Parathyroid adenoma (tissue), 2 donors: ENCODE results near the gene YEATS4.
A peak's percentile ranks its signal among the peaks of the same experiment; 100 is the strongest.

Experiments
- H2AFZ ChIP-seq: fragments of 300-600 bp; sonication (generic); one replicate; pipeline ENCODE4 v1.7.0; 2017; ENCODE audit warnings: antibody characterized with exemption, mild to moderate bottlenecking
- H3K27ac ChIP-seq: fragments of 300-600 bp; sonication (generic); one replicate; pipeline ENCODE4 v1.7.0; 2017
- H3K27me3 ChIP-seq: fragments of 300-600 bp; sonication (generic); one replicate; pipeline ENCODE4 v1.7.0; 2017; ENCODE audit warnings: low read length; ENCODE audit not compliant: control insufficient read depth, insufficient read depth
- H3K36me3 ChIP-seq: fragments of 300-600 bp; sonication (generic); one replicate; pipeline ENCODE4 v1.7.0; 2017; ENCODE audit warnings: low read length; ENCODE audit not compliant: control insufficient read depth, insufficient read depth
- H3K4me1 ChIP-seq: fragments of 300-600 bp; sonication (generic); one replicate; pipeline ENCODE4 v1.7.0; 2017; ENCODE audit warnings: control low read depth
- H3K4me2 ChIP-seq: fragments of 300-600 bp; sonication (generic); one replicate; pipeline ENCODE4 v1.7.0; 2017; ENCODE audit warnings: low read length
- H3K4me3 ChIP-seq: fragments of 300-600 bp; sonication (generic); one replicate; pipeline ENCODE4 v1.7.0; 2017; ENCODE audit warnings: low read depth, low read length
- H3K79me2 ChIP-seq: fragments of 300-600 bp; sonication (generic); one replicate; pipeline ENCODE4 v1.7.0; 2017; ENCODE audit warnings: control low read depth
- H3K9ac ChIP-seq: fragments of 300-600 bp; sonication (generic); one replicate; pipeline ENCODE4 v1.7.0; 2017; ENCODE audit warnings: mild to moderate bottlenecking
- H3K9me3 ChIP-seq: fragments of 300-600 bp; sonication (generic); one replicate; pipeline ENCODE4 v1.7.0; 2017; ENCODE audit warnings: low read length; ENCODE audit not compliant: control insufficient read depth
- CTCF ChIP-seq: fragments of 300-600 bp; sonication (generic); IDR thresholded peaks from one replicate; pipeline ENCODE4 v1.7.0; 2017; ENCODE audit warnings: antibody characterized with exemption, mild to moderate bottlenecking
- donor health status: primary hyperparathyroidism.

The YEATS4 gene

GRCh38 chr12:69354556-69355187 is 4.9 kb upstream of the YEATS4 start:
- H3K9ac ChIP-seq = no peak overlapping the region
- no peaks in the 10 kb centered on the region for H3K9me3 ChIP-seq
- no peak overlapping the region for H3K27ac ChIP-seq
- H3K79me2 ChIP-seq = no peaks in the 10 kb centered on the region
- no peak overlapping the region for H3K4me2 ChIP-seq
- no peaks in the 10 kb centered on the region for H3K27me3 ChIP-seq
- no peak overlapping the region for H3K4me3 ChIP-seq
- no peak for TF ChIP-seq CTCF
- no peaks in the 10 kb centered on the region for H3K4me1 ChIP-seq
- no peaks in the 10 kb centered on the region for H3K36me3 ChIP-seq
- no peak overlapping the region for H2AFZ ChIP-seq

GRCh38 chr12:69355363-69356028 is 4.0 kb upstream of the YEATS4 start:
- no peaks in the 10 kb centered on the region for H3K36me3 ChIP-seq
- TF ChIP-seq CTCF = no peak

GRCh38 chr12:69360348-69360672 is 767 bp downstream of the YEATS4 start:
- Histone ChIP-seq H3K36me3 (no peaks in the 10 kb centered on the region), H2AFZ (peak overlapping the region; percentile 94), H3K79me2 (no peaks in the 10 kb centered on the region), H3K4me3 (peak overlapping the region; percentile 89), H3K27me3 (no peaks in the 10 kb centered on the region), H3K9ac (no peak overlapping the region), H3K4me2 (peak overlapping the region; percentile 81), H3K9me3 (no peaks in the 10 kb centered on the region), H3K4me1 (no peaks in the 10 kb centered on the region), H3K27ac (peak overlapping the region; percentile 92)
- no peak for TF ChIP-seq CTCF

More at GRCh38 chr12:69355363-69356028, 4.0 kb upstream of the YEATS4 start:
- Histone ChIP-seq H3K4me2 (no peak overlapping the region), H2AFZ (no peak overlapping the region), H3K4me3 (no peak overlapping the region), H3K9me3 (no peaks in the 10 kb centered on the region), H3K27me3 (no peaks in the 10 kb centered on the region), H3K79me2 (no peaks in the 10 kb centered on the region), H3K27ac (no peak overlapping the region), H3K9ac (no peak overlapping the region), H3K4me1 (no peaks in the 10 kb centered on the region)

GRCh38 chr12:69366796-69367195 is 7.3 kb downstream of the YEATS4 start:
- Histone ChIP-seq H3K36me3 (no peaks in the 10 kb centered on the region), H3K9ac (no peak overlapping the region), H3K9me3 (no peaks in the 10 kb centered on the region), H3K27me3 (no peaks in the 10 kb centered on the region), H3K4me2 (no peak overlapping the region), H3K79me2 (no peaks in the 10 kb centered on the region), H3K4me1 (no peaks in the 10 kb centered on the region), H2AFZ (no peak overlapping the region), H3K4me3 (no peak overlapping the region), H3K27ac (no peak overlapping the region)
- no peak for TF ChIP-seq CTCF

- Histone ChIP-seq H3K36me3 (no peaks in the 10 kb centered on the region), H3K27me3 (no peaks in the 10 kb centered on the region), H3K4me2 (no peak overlapping the region), H3K9ac (no peak overlapping the region), H3K4me1 (no peaks in the 10 kb centered on the region), H3K27ac (no peak overlapping the region), H2AFZ (no peak overlapping the region), H3K4me3 (no peak overlapping the region), H3K9me3 (no peaks in the 10 kb centered on the region), H3K79me2 (no peaks in the 10 kb centered on the region)
- TF ChIP-seq CTCF = no peak
These were observed 8.6 kb downstream of the YEATS4 start for GRCh38 chr12:69368171-69368570.
